OCI-LY3 (cell line): ENCODE results near the gene PPP2CA.

Source experiments
- EZH2phosphoT487 ChIP-seq: fragments of 200-600 bp; shearing (Covaris generic); IDR thresholded peaks from 2 replicates; pipeline ENCODE4 v1.6.1; 2018; ENCODE audit warnings: antibody characterized with exemption, mixed run types, low read depth
- TF ChIP-seq, protein P1 (sequence below): fragments of 200-600, 300-600 bp; sonication (generic); IDR thresholded peaks from 2 replicates; pipeline ENCODE4 v1.5.1; 2014; ENCODE audit warnings: antibody characterized with exemption, low read length, low read depth

DNA sequence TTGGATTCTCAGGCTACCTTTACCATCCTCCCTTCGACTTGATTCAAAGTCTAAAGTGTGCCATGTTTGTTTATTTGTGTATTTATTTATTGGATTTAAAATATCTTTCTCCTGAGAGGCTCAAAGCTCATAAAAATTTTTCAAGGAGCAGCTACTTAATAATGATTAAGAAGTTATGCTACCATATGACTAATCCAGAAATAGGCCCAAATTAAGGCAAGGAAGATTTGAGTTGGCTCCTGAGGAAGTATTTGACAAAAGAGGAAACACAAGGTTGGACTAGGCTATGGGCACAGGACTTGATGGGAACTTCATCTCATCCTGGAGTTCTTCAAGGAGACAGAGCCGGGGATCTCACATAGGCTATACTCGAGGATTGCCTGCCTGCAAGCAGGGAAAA, 22.4 kb upstream of the PPP2CA start:
- TF ChIP-seq, protein P1, sequence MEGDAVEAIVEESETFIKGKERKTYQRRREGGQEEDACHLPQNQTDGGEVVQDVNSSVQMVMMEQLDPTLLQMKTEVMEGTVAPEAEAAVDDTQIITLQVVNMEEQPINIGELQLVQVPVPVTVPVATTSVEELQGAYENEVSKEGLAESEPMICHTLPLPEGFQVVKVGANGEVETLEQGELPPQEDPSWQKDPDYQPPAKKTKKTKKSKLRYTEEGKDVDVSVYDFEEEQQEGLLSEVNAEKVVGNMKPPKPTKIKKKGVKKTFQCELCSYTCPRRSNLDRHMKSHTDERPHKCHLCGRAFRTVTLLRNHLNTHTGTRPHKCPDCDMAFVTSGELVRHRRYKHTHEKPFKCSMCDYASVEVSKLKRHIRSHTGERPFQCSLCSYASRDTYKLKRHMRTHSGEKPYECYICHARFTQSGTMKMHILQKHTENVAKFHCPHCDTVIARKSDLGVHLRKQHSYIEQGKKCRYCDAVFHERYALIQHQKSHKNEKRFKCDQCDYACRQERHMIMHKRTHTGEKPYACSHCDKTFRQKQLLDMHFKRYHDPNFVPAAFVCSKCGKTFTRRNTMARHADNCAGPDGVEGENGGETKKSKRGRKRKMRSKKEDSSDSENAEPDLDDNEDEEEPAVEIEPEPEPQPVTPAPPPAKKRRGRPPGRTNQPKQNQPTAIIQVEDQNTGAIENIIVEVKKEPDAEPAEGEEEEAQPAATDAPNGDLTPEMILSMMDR = no peak
- TF ChIP-seq EZH2phosphoT487 = no peak
